Natural killer cell (primary cell): ENCODE data around the gene SGCE. TPM values are rescaled to one million over a fixed set of nuclear protein-coding genes. Genes with fewer than 3 reads are reported as not detected.

Experiments used
- ATAC-seq, 3 donors: fragments of 150-1000 bp in 2 of 3; fragments of 200-7000 bp in 1 of 3; cut with Tn5 transposase; 1 replicate in 1 of 3; 2 replicates in 2 of 3; pipeline ENCODE4 v1.10.0; 2021; ENCODE audit warnings: mild to moderate bottlenecking in 2 of 3, moderate library complexity in 2 of 3
- DNase-seq, 2 donors: peaks; one replicate each; pipeline versions ENCODE4 v3.0.0 to v3.0.0-alpha.2; 2013 to 2021; ENCODE audit warnings: mixed read lengths in 1 of 2
- H3K27ac ChIP-seq: one replicate; pipeline ENCODE4 v1.5.1; 2013; ENCODE audit warnings: mild to moderate bottlenecking, low read length
- H3K27me3 ChIP-seq: one replicate; pipeline ENCODE4 v1.6.1; 2013; ENCODE audit warnings: low read length; ENCODE audit not compliant: control insufficient read depth, insufficient read depth
- H3K36me3 ChIP-seq: one replicate; pipeline ENCODE4 v1.6.1; 2013; ENCODE audit warnings: low read length; ENCODE audit not compliant: control insufficient read depth, insufficient read depth
- H3K4me1 ChIP-seq: one replicate; pipeline ENCODE4 v1.6.1; 2013; ENCODE audit warnings: low read length; ENCODE audit not compliant: control insufficient read depth, insufficient read depth
- H3K4me3 ChIP-seq: one replicate; pipeline ENCODE4 v1.5.1; 2013; ENCODE audit warnings: low read length
- H3K9me3 ChIP-seq: one replicate; pipeline ENCODE4 v1.6.1; 2013; ENCODE audit warnings: low read length; ENCODE audit not compliant: control insufficient read depth, insufficient read depth
- H3K27ac Mint-ChIP-seq, 2 donors: one replicate each; pipeline ENCODE4 v1.8.0; 2022; ENCODE audit warnings: mild to moderate bottlenecking in 2 of 2, mixed read lengths in 2 of 2, moderate library complexity in 1 of 2
- H3K27me3 Mint-ChIP-seq, 2 donors: one replicate each; pipeline ENCODE4 v1.8.0; 2022; ENCODE audit warnings: low read depth in 2 of 2, mixed read lengths in 2 of 2
- H3K36me3 Mint-ChIP-seq: one replicate; pipeline ENCODE4 v1.8.0; 2022; ENCODE audit warnings: mixed read lengths
- H3K4me1 Mint-ChIP-seq, 2 donors: one replicate each; pipeline ENCODE4 v1.8.0; 2022; ENCODE audit warnings: mixed read lengths in 2 of 2
- H3K4me3 Mint-ChIP-seq: one replicate; pipeline ENCODE4 v1.8.0; 2022; ENCODE audit warnings: mild to moderate bottlenecking, moderate library complexity, mixed read lengths
- H3K9me3 Mint-ChIP-seq, 2 donors: one replicate each; pipeline ENCODE4 v1.8.0; 2022; ENCODE audit warnings: mixed read lengths in 2 of 2
- WGBS: methylation state at CpG from one replicate; pipeline ENCODE4 v1.1.7; 2013; ENCODE audit warnings: missing lambda C conversion rate; ENCODE audit not compliant: insufficient coverage; 5-methylcytosine and 5-hydroxymethylcytosine counted together
- intact Hi-C: fragments of 100-400 bp; cut with micrococcal nuclease; formaldehyde crosslinking; loops from one replicate; pipeline ENCODE4 v1.14.2; 2022
- total RNA-seq, 4 donors: library from RNA; stranded (reverse); fragments of 120-200 nt in 1 of 4; gene quantifications; one replicate each; pipeline versions ENCODE4 v1.2.3 to v1.2.4, GENCODE V29; 2013 to 2022
- TF ChIP-seq, protein P1 (sequence below): fragments of 200-600 bp; IDR thresholded peaks from one replicate; pipeline ENCODE4 v1.8.0; 2022; ENCODE audit warnings: antibody characterized with exemption

Gene SGCE
- total RNA-seq, 3 donors from 2014 or later (not counting 1 experiment from before 2014, with no cell fraction given): 0.20 to 0.65 (median 0.28) TPM

DNA sequence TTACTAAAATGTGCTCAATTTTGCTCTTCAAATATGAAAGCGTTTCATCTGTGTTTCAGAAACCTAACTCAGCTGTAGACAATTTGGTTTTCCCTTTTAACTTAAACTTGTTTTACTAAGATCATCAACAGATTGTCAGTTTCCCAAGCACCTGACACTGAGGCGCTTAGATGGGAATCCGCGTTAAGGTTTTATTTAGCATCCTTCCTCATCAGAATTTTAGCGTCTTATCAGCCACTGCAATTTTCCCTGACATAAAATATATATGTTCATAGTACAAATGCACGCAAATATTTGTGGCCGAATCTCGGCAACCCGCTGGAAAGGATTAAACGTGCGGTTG lies 1.2 kb downstream of the SGCE start:
- ATAC-seq: no peak
- H3K27me3 ChIP-seq: peaks cover 30% of the 10 kb centered on the region
- peaks cover 28% of the 10 kb centered on the region for H3K4me1 ChIP-seq
- no peak overlapping the region for H3K27ac Mint-ChIP-seq
- H3K4me3 ChIP-seq: peak overlapping the region; percentile 6
- H3K4me1 Mint-ChIP-seq: peaks cover 20 to 29% of the 10 kb centered on the region in 2 donors
- peaks cover 16 to 42% of the 10 kb centered on the region in 2 donors for H3K27me3 Mint-ChIP-seq
- intact Hi-C loops: loop anchor here (5.0 kb wide), 1 partner anchor 142 kb away; no protein-coding TSS in a partner anchor
- no peak overlapping the region for H3K27ac ChIP-seq
- TF ChIP-seq, protein P1, sequence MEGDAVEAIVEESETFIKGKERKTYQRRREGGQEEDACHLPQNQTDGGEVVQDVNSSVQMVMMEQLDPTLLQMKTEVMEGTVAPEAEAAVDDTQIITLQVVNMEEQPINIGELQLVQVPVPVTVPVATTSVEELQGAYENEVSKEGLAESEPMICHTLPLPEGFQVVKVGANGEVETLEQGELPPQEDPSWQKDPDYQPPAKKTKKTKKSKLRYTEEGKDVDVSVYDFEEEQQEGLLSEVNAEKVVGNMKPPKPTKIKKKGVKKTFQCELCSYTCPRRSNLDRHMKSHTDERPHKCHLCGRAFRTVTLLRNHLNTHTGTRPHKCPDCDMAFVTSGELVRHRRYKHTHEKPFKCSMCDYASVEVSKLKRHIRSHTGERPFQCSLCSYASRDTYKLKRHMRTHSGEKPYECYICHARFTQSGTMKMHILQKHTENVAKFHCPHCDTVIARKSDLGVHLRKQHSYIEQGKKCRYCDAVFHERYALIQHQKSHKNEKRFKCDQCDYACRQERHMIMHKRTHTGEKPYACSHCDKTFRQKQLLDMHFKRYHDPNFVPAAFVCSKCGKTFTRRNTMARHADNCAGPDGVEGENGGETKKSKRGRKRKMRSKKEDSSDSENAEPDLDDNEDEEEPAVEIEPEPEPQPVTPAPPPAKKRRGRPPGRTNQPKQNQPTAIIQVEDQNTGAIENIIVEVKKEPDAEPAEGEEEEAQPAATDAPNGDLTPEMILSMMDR: no peak
- no peaks in the 10 kb centered on the region for H3K36me3 Mint-ChIP-seq
- H3K4me3 Mint-ChIP-seq: peak overlapping the region; percentile 71
- no peaks in the 10 kb centered on the region for H3K36me3 ChIP-seq
- WGBS: 6% methylated on average over 11 of the region's 11 CpGs
- DNase-seq: no peak
- no peaks in the 10 kb centered on the region for H3K9me3 Mint-ChIP-seq
- H3K9me3 ChIP-seq: no peaks in the 10 kb centered on the region

DNA sequence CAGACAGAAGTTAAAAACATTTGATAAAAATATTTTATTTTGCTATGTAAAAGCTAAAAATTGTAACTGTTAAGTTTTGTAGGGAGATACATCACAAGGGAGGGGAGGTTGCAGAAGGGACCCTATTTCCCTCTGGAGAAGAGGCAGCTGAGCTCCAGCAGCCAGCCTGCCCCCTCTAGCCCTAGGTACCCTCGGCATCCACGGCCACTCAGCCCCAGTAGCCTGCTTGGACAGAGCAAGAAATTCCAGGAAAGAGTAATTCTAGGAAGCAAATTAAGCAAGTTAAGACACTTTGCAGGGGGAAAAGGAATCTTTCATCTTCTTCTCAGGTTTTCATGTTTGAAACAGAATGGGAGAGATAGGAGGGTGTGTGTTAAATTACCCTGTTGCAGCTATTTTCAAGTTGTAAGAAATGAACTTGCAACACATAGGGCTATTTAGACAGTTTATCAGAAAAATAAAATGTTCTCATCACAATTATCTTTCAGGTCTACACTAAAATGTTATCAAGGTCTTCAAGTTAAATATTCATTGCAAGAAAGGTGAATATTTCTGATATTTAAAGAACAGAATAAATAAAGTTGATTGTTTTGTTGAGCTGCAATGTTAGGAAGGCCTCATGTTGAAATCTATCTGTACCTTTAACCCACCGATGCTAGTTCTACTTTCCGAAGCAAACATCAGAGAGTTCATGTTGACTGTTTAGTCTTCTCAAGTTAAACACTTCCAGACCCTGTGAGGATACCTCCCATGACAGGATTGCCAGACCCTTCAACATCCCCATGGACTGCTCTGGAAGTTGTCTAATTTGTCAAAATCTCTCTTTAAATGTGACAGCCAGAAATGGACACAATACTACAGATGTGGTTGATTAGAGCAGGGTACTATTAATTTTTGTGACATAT lies 5.5 kb downstream of the SGCE start:
- Histone ChIP-seq H3K27me3 (peaks cover 39% of the 10 kb centered on the region), H3K9me3 (no peaks in the 10 kb centered on the region), H3K4me3 (no peak overlapping the region), H3K27ac (no peak overlapping the region), H3K4me1 (peaks cover 8% of the 10 kb centered on the region), H3K36me3 (no peaks in the 10 kb centered on the region)
- intact Hi-C loops: no loop called here
- Mint-ChIP-seq H3K9me3 (no peaks in the 10 kb centered on the region), H3K4me3 (no peak overlapping the region), H3K36me3 (no peaks in the 10 kb centered on the region), H3K4me1 (peaks cover 8% of the 10 kb centered on the region in 2 donors), H3K27me3 (peaks cover 32 to 63% of the 10 kb centered on the region in 2 donors), H3K27ac (no peak overlapping the region)
- ATAC-seq (no peak), DNase-seq (no peak)
- TF ChIP-seq, protein P1: no peak
- WGBS: 96% methylated on average over 4 of the region's 4 CpGs

DNA sequence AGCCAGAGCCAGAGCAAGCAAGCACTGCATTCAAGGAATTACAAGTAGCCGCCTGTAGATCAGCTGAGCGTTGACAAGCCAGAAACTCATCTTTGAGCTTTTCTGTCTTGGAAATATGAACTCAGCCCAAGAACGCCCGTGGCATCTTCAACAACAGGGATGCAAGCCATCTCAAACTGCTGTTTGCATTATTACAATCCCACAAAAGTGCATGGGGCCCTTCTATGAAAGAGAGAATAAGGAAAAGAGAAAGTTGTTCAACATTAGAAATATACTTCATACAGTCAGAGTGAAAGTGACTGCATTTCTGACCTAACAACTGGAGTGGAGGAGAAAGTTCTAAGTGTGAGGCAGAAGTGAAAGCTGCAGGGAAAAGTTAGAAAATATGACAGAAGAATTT lies 6.5 kb downstream of the SGCE start:
- Histone ChIP-seq H3K27ac (no peak overlapping the region), H3K27me3 (peaks cover 31% of the 10 kb centered on the region), H3K9me3 (no peaks in the 10 kb centered on the region), H3K4me3 (no peak overlapping the region), H3K4me1 (no peaks in the 10 kb centered on the region), H3K36me3 (no peaks in the 10 kb centered on the region)
- Mint-ChIP-seq H3K27ac (no peak overlapping the region), H3K9me3 (no peaks in the 10 kb centered on the region), H3K36me3 (no peaks in the 10 kb centered on the region), H3K4me3 (no peak overlapping the region), H3K27me3 (peaks cover 26 to 59% of the 10 kb centered on the region in 2 donors), H3K4me1 (no peaks in the 10 kb centered on the region)
- intact Hi-C loops: no loop called here
- 97% methylated on average over 4 of the region's 4 CpGs for WGBS
- no peak for ATAC-seq
- DNase-seq: no peak
- TF ChIP-seq, protein P1: no peak
